Mesendoderm (in vitro differentiated cells): ENCODE results near the gene NPS.

ENCODE experiments used
- DNase-seq: peaks from one replicate; pipeline ENCODE4 v3.0.0; 2013
- H2AK5ac ChIP-seq: 2 replicates; pipeline ENCODE4 v1.6.1; 2013; ENCODE audit warnings: low read length, inconsistent platforms
- H2BK120ac ChIP-seq: 2 replicates; pipeline ENCODE4 v1.6.1; 2013; ENCODE audit warnings: low read depth, mild to moderate bottlenecking, low read length, moderate library complexity, mixed read lengths
- H2BK15ac ChIP-seq: replicated peaks from 2 replicates; pipeline ENCODE4 v1.6.1; 2013; ENCODE audit warnings: low read depth, mild to moderate bottlenecking, moderate library complexity
- H2BK5ac ChIP-seq: 2 replicates; pipeline ENCODE4 v1.6.1; 2013; ENCODE audit warnings: low read length, inconsistent platforms
- H3K18ac ChIP-seq: 2 replicates; pipeline ENCODE4 v1.6.1; 2013; ENCODE audit warnings: mild to moderate bottlenecking, low read length, mixed read lengths
- H3K23ac ChIP-seq: one replicate; pipeline ENCODE4 v1.6.1; 2013; ENCODE audit warnings: low read length
- H3K27ac ChIP-seq: 2 replicates; pipeline ENCODE4 v1.5.1; 2013; ENCODE audit warnings: low read depth, mild to moderate bottlenecking, inconsistent platforms, low read length, moderate library complexity
- H3K27me3 ChIP-seq: 2 replicates; pipeline ENCODE4 v1.6.1; 2013; ENCODE audit warnings: low read length, control low read depth, mild to moderate bottlenecking, inconsistent platforms; ENCODE audit not compliant: insufficient read depth, poor library complexity
- H3K36me3 ChIP-seq: 2 replicates; pipeline ENCODE4 v1.6.1; 2013; ENCODE audit warnings: low read length, inconsistent platforms; ENCODE audit not compliant: control insufficient read depth, insufficient read depth
- H3K4ac ChIP-seq: one replicate; pipeline ENCODE4 v1.6.1; 2013; ENCODE audit warnings: low read depth, mild to moderate bottlenecking, low read length, moderate library complexity
- H3K4me1 ChIP-seq: 2 replicates; pipeline ENCODE4 v1.6.1; 2013; ENCODE audit warnings: low read depth, low read length, inconsistent platforms; ENCODE audit not compliant: control insufficient read depth
- H3K4me2 ChIP-seq: 2 replicates; pipeline ENCODE4 v1.6.1; 2013; ENCODE audit warnings: low read length
- H3K4me3 ChIP-seq: 2 replicates; pipeline ENCODE4 v1.5.1; 2013; ENCODE audit warnings: mild to moderate bottlenecking, low read length
- H3K56ac ChIP-seq: one replicate; pipeline ENCODE4 v1.6.1; 2013; ENCODE audit warnings: low read length
- H3K79me1 ChIP-seq: 2 replicates; pipeline ENCODE4 v1.6.1; 2013; ENCODE audit warnings: low read length, inconsistent platforms
- H3K79me2 ChIP-seq: 2 replicates; pipeline ENCODE4 v1.6.1; 2013; ENCODE audit warnings: mild to moderate bottlenecking, low read length; ENCODE audit not compliant: control insufficient read depth, insufficient read depth
- H3K9ac ChIP-seq: 2 replicates; pipeline ENCODE4 v1.6.1; 2013; ENCODE audit warnings: low read length, inconsistent platforms
- H4K5ac ChIP-seq: one replicate; pipeline ENCODE4 v1.6.1; 2013; ENCODE audit warnings: low read length
- H4K8ac ChIP-seq: one replicate; pipeline ENCODE4 v1.6.1; 2013; ENCODE audit warnings: low read depth, mild to moderate bottlenecking, control low read depth, low read length, moderate library complexity
- WGBS: extraction: QIAGEN DNeasy Blood & Tissue Kit; methylation state at CpG from one replicate; pipeline ENCODE4 v1.1.7; 2013; ENCODE audit warnings: low lambda C conversion rate, missing lambda C conversion rate; ENCODE audit not compliant: insufficient coverage; ENCODE audit errors: extremely low coverage; 5-methylcytosine and 5-hydroxymethylcytosine counted together

NPS gene

GRCh38 chr10:127537924-127538323 lies 11.2 kb upstream of the NPS start:
- H4K5ac ChIP-seq = no peak overlapping the region
- no peak overlapping the region for H3K4me3 ChIP-seq
- H3K56ac ChIP-seq = no peak overlapping the region
- H3K79me1 ChIP-seq = no peaks in the 10 kb centered on the region
- H3K27me3 ChIP-seq = no peaks in the 10 kb centered on the region
- H3K79me2 ChIP-seq = no peaks in the 10 kb centered on the region
- DNase-seq = no peak
- no peak overlapping the region for H3K18ac ChIP-seq
- WGBS = no CpG with 5 or more reads among the region's 8 CpGs
- no peak overlapping the region for H2BK15ac ChIP-seq
- no peaks in the 10 kb centered on the region for H3K36me3 ChIP-seq
- no peak overlapping the region for H3K4ac ChIP-seq
- H3K4me2 ChIP-seq = no peak overlapping the region
- no peak overlapping the region for H2BK5ac ChIP-seq
- no peak overlapping the region for H2BK120ac ChIP-seq
- H3K9ac ChIP-seq = no peak overlapping the region
- H3K27ac ChIP-seq = no peak overlapping the region
- no peak overlapping the region for H3K23ac ChIP-seq
- H2AK5ac ChIP-seq = no peak overlapping the region
- no peak overlapping the region for H4K8ac ChIP-seq
- no peaks in the 10 kb centered on the region for H3K4me1 ChIP-seq

DNA sequence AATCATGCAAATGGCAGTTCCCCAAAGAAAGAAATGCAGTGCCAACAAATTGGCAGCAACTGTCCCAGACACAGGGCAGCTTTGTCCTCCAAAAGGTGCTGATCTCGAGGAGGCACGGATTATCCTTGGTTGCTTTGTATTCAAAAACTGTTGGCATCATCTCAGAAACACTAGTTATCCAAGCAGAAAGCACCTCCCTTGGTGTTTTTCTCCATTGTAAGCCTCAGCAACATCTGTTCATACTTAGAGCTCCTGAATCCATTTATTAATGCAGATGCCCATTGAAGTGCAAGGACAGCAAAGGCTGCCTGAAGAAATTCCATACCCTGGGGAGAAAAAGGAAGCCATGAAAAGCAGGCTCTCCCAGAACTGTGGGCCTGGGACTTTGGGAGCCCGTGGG lies 1.1 kb upstream of the NPS start:
- Histone ChIP-seq H3K27ac (no peak overlapping the region), H3K79me2 (no peaks in the 10 kb centered on the region), H3K23ac (no peak overlapping the region), H4K8ac (no peak overlapping the region), H3K4me2 (no peak overlapping the region), H3K56ac (no peak overlapping the region), H4K5ac (no peak overlapping the region), H3K36me3 (no peaks in the 10 kb centered on the region), H3K4me3 (no peak overlapping the region), H2BK120ac (no peak overlapping the region), H3K18ac (no peak overlapping the region), H3K9ac (no peak overlapping the region), H2BK15ac (no peak overlapping the region), H3K79me1 (no peaks in the 10 kb centered on the region), H3K4me1 (no peaks in the 10 kb centered on the region), H2AK5ac (no peak overlapping the region), H3K27me3 (no peaks in the 10 kb centered on the region), H2BK5ac (no peak overlapping the region), H3K4ac (no peak overlapping the region)
- WGBS = no CpG with 5 or more reads among the region's 3 CpGs
- DNase-seq = no peak

DNA sequence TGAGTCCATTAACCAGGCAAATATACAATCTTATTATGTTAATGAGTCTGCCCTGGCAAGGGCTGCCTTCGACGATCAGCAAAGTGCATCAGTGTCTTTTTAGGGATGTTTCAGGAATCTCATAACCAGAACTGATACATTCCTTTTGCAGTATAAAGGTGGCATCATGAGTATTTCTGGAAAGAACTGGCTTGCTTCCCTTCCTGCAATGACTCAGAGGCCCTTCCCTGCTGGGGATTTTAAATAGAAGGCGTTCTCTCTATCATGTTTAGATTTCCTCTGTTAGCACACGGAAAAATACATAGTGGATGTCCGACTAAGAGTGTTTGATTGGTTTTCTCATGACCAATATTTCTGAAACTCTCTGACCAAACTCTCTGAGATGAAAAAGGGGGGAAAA lies 1.8 kb downstream of the NPS start:
- H3K79me2 ChIP-seq = no peaks in the 10 kb centered on the region

GRCh38 chr10:127552446-127552845 lies 3.3 kb downstream of the NPS start:
- H3K9ac ChIP-seq = no peak overlapping the region
- no peak overlapping the region for H2BK15ac ChIP-seq
- H3K27ac ChIP-seq = no peak overlapping the region
- no peak overlapping the region for H3K18ac ChIP-seq
- no peak overlapping the region for H4K8ac ChIP-seq
- no peak overlapping the region for H3K4ac ChIP-seq
- no peaks in the 10 kb centered on the region for H3K36me3 ChIP-seq
- H3K23ac ChIP-seq = no peak overlapping the region
- H3K4me3 ChIP-seq = no peak overlapping the region
- no CpG with 5 or more reads among the region's 4 CpGs for WGBS
- no peak overlapping the region for H2BK120ac ChIP-seq
- no peak overlapping the region for H4K5ac ChIP-seq
- no peak overlapping the region for H3K4me2 ChIP-seq
- no peak overlapping the region for H2AK5ac ChIP-seq
- H2BK5ac ChIP-seq = no peak overlapping the region
- no peaks in the 10 kb centered on the region for H3K4me1 ChIP-seq
- H3K56ac ChIP-seq = no peak overlapping the region
- H3K27me3 ChIP-seq = no peaks in the 10 kb centered on the region
- no peak for DNase-seq
- no peaks in the 10 kb centered on the region for H3K79me2 ChIP-seq
- no peaks in the 10 kb centered on the region for H3K79me1 ChIP-seq

More for the DNA sequence above, 1.8 kb downstream of the NPS start:
- Histone ChIP-seq H3K18ac (no peak overlapping the region), H3K4me2 (no peak overlapping the region), H3K9ac (no peak overlapping the region), H3K27ac (no peak overlapping the region), H3K79me1 (no peaks in the 10 kb centered on the region), H2BK5ac (no peak overlapping the region), H3K4me3 (no peak overlapping the region), H2AK5ac (no peak overlapping the region), H3K4ac (no peak overlapping the region), H3K27me3 (no peaks in the 10 kb centered on the region), H2BK120ac (no peak overlapping the region), H4K8ac (no peak overlapping the region), H3K36me3 (no peaks in the 10 kb centered on the region), H4K5ac (no peak overlapping the region), H3K56ac (no peak overlapping the region), H3K23ac (no peak overlapping the region), H2BK15ac (no peak overlapping the region), H3K4me1 (no peaks in the 10 kb centered on the region)
- no peak for DNase-seq
- no CpG with 5 or more reads among the region's 5 CpGs for WGBS

GRCh38 chr10:127553417-127553816 lies 4.3 kb downstream of the NPS start:
- H3K27me3 ChIP-seq = no peaks in the 10 kb centered on the region
- H3K79me1 ChIP-seq = no peaks in the 10 kb centered on the region
- WGBS = no CpG with 5 or more reads among the region's 7 CpGs
- no peak overlapping the region for H2BK5ac ChIP-seq
- H3K56ac ChIP-seq = no peak overlapping the region
- no peak overlapping the region for H4K5ac ChIP-seq
- H2BK15ac ChIP-seq = no peak overlapping the region
- no peaks in the 10 kb centered on the region for H3K79me2 ChIP-seq
- no peak overlapping the region for H3K27ac ChIP-seq
- H2BK120ac ChIP-seq = no peak overlapping the region
- no peak overlapping the region for H3K23ac ChIP-seq
- no peak overlapping the region for H3K4me2 ChIP-seq
- no peak for DNase-seq
- H3K4me3 ChIP-seq = no peak overlapping the region
- H3K9ac ChIP-seq = no peak overlapping the region
- H4K8ac ChIP-seq = no peak overlapping the region
- H3K4me1 ChIP-seq = no peaks in the 10 kb centered on the region
- H2AK5ac ChIP-seq = no peak overlapping the region
- no peak overlapping the region for H3K18ac ChIP-seq
- no peak overlapping the region for H3K4ac ChIP-seq
- H3K36me3 ChIP-seq = no peaks in the 10 kb centered on the region

DNA sequence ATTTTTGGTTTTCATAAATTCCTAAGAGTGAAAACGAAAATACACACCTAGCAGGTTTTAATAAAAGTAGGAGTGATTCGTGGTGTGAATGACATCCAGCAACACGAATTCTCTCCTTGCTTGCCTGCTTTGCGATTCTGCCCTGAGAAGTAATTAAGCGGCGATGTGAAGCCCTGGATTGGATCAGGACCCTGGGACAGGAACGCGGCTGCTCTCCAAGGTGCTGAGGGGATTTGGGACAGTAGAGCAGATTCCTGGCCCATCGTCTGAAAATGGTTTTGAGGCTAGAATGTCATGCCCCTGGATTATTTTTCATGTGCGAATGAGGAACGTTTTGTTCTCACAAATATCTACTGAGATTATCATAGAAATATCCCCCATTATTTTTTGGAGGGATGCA lies 7.8 kb downstream of the NPS start:
- no peak overlapping the region for H3K4me3 ChIP-seq
- no peak overlapping the region for H3K9ac ChIP-seq
- no peak overlapping the region for H2BK5ac ChIP-seq
- no peak overlapping the region for H3K18ac ChIP-seq
- no peak overlapping the region for H2BK15ac ChIP-seq
- no peak overlapping the region for H3K4me2 ChIP-seq
- H3K36me3 ChIP-seq = no peaks in the 10 kb centered on the region
- no peak overlapping the region for H2BK120ac ChIP-seq
- H3K79me1 ChIP-seq = no peaks in the 10 kb centered on the region
- no peak overlapping the region for H4K5ac ChIP-seq
- H3K56ac ChIP-seq = no peak overlapping the region
- DNase-seq = peak; percentile 77
- H3K4ac ChIP-seq = no peak overlapping the region
- H4K8ac ChIP-seq = no peak overlapping the region
- no peak overlapping the region for H2AK5ac ChIP-seq
- H3K23ac ChIP-seq = no peak overlapping the region
- no peaks in the 10 kb centered on the region for H3K79me2 ChIP-seq
- no peaks in the 10 kb centered on the region for H3K27me3 ChIP-seq
- H3K4me1 ChIP-seq = no peaks in the 10 kb centered on the region
- H3K27ac ChIP-seq = no peak overlapping the region
- WGBS = no CpG with 5 or more reads among the region's 11 CpGs
